HepG2 (cell line): ENCODE results near the gene GNG4. TPM values are rescaled to one million over a fixed set of nuclear protein-coding genes. Genes with fewer than 3 reads are reported as not detected.

Experiments used
- BRD4 ChIP-seq: sonication (generic); formaldehyde crosslinking; IDR thresholded peaks from 2 replicates; pipeline ENCODE4 v1.4.0; 2020; ENCODE audit warnings: missing genetic modification reagents
- CENPT ChIP-seq: sonication (generic); formaldehyde crosslinking; IDR thresholded peaks from 2 replicates; pipeline ENCODE4 v1.8.0; 2022; ENCODE audit warnings: low read depth, mild to moderate bottlenecking, moderate library complexity, missing genetic modification reagents
- CHD2 ChIP-seq: IDR thresholded peaks from 2 replicates; pipeline ENCODE4 v1.6.1; 2011; ENCODE audit warnings: low read depth, low read length, improper control_type of control experiment
- ELF3 ChIP-seq: IDR thresholded peaks from 2 replicates; pipeline ENCODE4 v1.6.1; 2016; ENCODE audit warnings: missing genetic modification reagents, missing compliant biosample characterization
- HOXA3 ChIP-seq: sonication (generic); formaldehyde crosslinking; IDR thresholded peaks from 2 replicates; pipeline ENCODE4 v1.5.0; 2020; ENCODE audit warnings: missing genetic modification reagents
- HOXD1 ChIP-seq: sonication (generic); formaldehyde crosslinking; IDR thresholded peaks from 2 replicates; pipeline ENCODE4 v1.5.0; 2020; ENCODE audit warnings: missing genetic modification reagents
- KAT8 ChIP-seq: IDR thresholded peaks from 2 replicates; pipeline ENCODE4 v1.6.1; 2016; ENCODE audit warnings: missing genetic modification reagents, missing compliant biosample characterization
- MXI1 ChIP-seq: IDR thresholded peaks from 3 replicates; pipeline ENCODE4 v1.6.1; 2012; ENCODE audit warnings: low read depth, low read length, inconsistent platforms, borderline replicate concordance
- REL ChIP-seq: sonication (generic); formaldehyde crosslinking; conservative IDR thresholded peaks from 2 replicates; pipeline ENCODE4 v1.8.0; 2022; ENCODE audit warnings: mild to moderate bottlenecking, missing genetic modification reagents, moderate library complexity
- SALL2 ChIP-seq: sonication (generic); formaldehyde crosslinking; IDR thresholded peaks from 2 replicates; pipeline ENCODE4 v1.8.1; 2023; ENCODE audit warnings: mild to moderate bottlenecking, missing genetic modification reagents, inconsistent platforms
- SAP130 ChIP-seq: IDR thresholded peaks from 2 replicates; pipeline ENCODE4 v1.6.1; 2016; ENCODE audit warnings: low read depth
- SNAI1 ChIP-seq: sonication (generic); formaldehyde crosslinking; IDR thresholded peaks from 2 replicates; pipeline ENCODE4 v1.5.0; 2020; ENCODE audit warnings: mild to moderate bottlenecking, missing genetic modification reagents, borderline replicate concordance
- SOX6 ChIP-seq, 2 experiments: fragments of 450-650 bp in 1 of 2; sonication (generic) in 1 of 2; formaldehyde crosslinking in 1 of 2; IDR thresholded peaks; 2 replicates each; pipeline versions ENCODE4 v1.4.0 to v1.6.1; 2017 to 2020; ENCODE audit warnings: antibody characterized with exemption in 1 of 2, mild to moderate bottlenecking in 1 of 2, missing genetic modification reagents in 1 of 2
- ZKSCAN1 ChIP-seq: fragments of 150-350 bp; IDR thresholded peaks from 2 replicates; pipeline ENCODE4 v1.6.1; 2014; ENCODE audit warnings: low read length
- ZKSCAN5 ChIP-seq: sonication (generic); formaldehyde crosslinking; IDR thresholded peaks from 2 replicates; pipeline ENCODE4 v1.5.1; 2020; ENCODE audit warnings: mild to moderate bottlenecking, missing genetic modification reagents
- ZNF263 ChIP-seq: sonication (generic); formaldehyde crosslinking; IDR thresholded peaks from 2 replicates; pipeline ENCODE4 v1.4.0; 2020; ENCODE audit warnings: missing genetic modification reagents
- ZNF703 ChIP-seq: sonication (generic); formaldehyde crosslinking; IDR thresholded peaks from 2 replicates; pipeline ENCODE4 v1.5.1; 2020; ENCODE audit warnings: missing genetic modification reagents, mild to moderate bottlenecking, moderate library complexity, borderline replicate concordance
- ZNF777 ChIP-seq: sonication (generic); formaldehyde crosslinking; IDR thresholded peaks from 2 replicates; pipeline ENCODE4 v1.4.0; 2020; ENCODE audit warnings: missing genetic modification reagents
- ZNF841 ChIP-seq: sonication (generic); formaldehyde crosslinking; IDR thresholded peaks from 2 replicates; pipeline ENCODE4 v1.8.1; 2023; ENCODE audit warnings: missing genetic modification reagents, borderline replicate concordance
- polyA plus RNA-seq, 8 experiments: library from polyadenylated mRNA; depleted of rRNA in 3 of 8; stranded (reverse) in 7 of 8; unstranded in 1 of 8; fragments of >200 nt; fragmentation: Illumina TruSeq in 4 of 8; extraction: Trizol in 4 of 8; gene quantifications; 2 replicates each; pipeline versions ENCODE4 v1.2.1 to v1.2.3, GENCODE V29; 2011 to 2016; ENCODE audit warnings: low read depth in 4 of 8, missing spikeins in 1 of 8, mixed read lengths in 1 of 8; ENCODE audit not compliant: insufficient read depth in 1 of 8
- total RNA-seq, 5 experiments: library from RNA; depleted of rRNA; stranded (reverse); fragments of >200 nt; fragmentation: Illumina TruSeq; extraction: Trizol; gene quantifications; 2 replicates each; pipeline ENCODE4 v1.2.3, GENCODE V29; 2016; ENCODE audit warnings: low read depth in 1 of 5
- TF ChIP-seq, protein P1 (sequence below): sonication (generic); formaldehyde crosslinking; IDR thresholded peaks from 2 replicates; pipeline ENCODE4 v1.8.0; 2023; ENCODE audit warnings: mild to moderate bottlenecking, missing genetic modification reagents
- TF ChIP-seq, protein P2 (sequence below): sonication (generic); formaldehyde crosslinking; conservative IDR thresholded peaks from 2 replicates; pipeline ENCODE4 v1.4.0; 2020; ENCODE audit warnings: missing genetic modification reagents
- TF ChIP-seq, protein P3 (sequence below): sonication (generic); formaldehyde crosslinking; IDR thresholded peaks from 2 replicates; pipeline ENCODE4 v1.8.1; 2023; ENCODE audit warnings: mild to moderate bottlenecking, missing genetic modification reagents, borderline replicate concordance
- TF ChIP-seq, protein P4 (sequence below): sonication (generic); formaldehyde crosslinking; conservative IDR thresholded peaks from 2 replicates; pipeline ENCODE4 v1.8.0; 2022; ENCODE audit warnings: low read depth, missing genetic modification reagents
- TF ChIP-seq, protein P5 (sequence below): sonication (generic); formaldehyde crosslinking; IDR thresholded peaks from 2 replicates; pipeline ENCODE4 v1.4.0; 2020; ENCODE audit warnings: missing genetic modification reagents

Gene GNG4
- total and polyA plus RNA-seq, 2 of the 13 experiments (the other 11 are each of a cell fraction or from before 2014, with no cell fraction given) = 27.1 to 69.5 TPM

DNA sequence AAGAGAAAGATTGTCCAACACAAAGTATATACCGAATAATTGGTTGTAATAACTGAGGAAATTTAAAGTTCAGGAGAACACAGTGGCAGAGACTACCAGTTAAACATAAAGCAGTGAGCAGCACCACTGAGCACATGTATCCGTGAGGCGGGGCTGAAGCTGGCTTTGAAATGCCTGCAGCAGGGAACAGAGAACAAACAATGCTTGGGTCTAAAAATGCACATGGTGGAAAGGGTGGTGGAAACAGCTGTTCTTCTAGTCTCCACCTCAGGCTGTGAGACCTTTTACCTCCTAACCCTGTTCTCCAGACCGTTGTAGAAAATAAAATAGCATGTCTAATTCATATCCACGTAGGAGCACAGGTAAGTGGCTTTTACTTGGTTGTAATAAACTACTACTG lies 7.7 kb upstream of the GNG4 start (continued):
- TF ChIP-seq, protein P1, sequence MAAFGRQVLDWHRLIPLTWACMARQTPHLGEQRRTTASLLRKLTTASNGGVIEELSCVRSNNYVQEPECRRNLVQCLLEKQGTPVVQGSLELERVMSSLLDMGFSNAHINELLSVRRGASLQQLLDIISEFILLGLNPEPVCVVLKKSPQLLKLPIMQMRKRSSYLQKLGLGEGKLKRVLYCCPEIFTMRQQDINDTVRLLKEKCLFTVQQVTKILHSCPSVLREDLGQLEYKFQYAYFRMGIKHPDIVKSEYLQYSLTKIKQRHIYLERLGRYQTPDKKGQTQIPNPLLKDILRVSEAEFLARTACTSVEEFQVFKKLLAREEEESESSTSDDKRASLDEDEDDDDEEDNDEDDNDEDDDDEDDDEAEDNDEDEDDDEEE (CRISPR knock-in tag) = no peak
- TF ChIP-seq CHD2 (no peak), BRD4 (CRISPR knock-in tag) (no peak), HOXD1 (CRISPR knock-in tag) (no peak), MXI1 (peak; percentile 48; the same call in 1 of the 3 replicates), SOX6 (IDR thresholded peaks at IDR 0.05) (no peak), SOX6 (CRISPR knock-in tag; IDR thresholded peaks at IDR 0.05) (peak; percentile 30; the same call in 1 of the 2 replicates), CENPT (CRISPR knock-in tag) (no peak), KAT8 (CRISPR knock-in tag) (peak; percentile 44), ZKSCAN1 (no peak), SAP130 (CRISPR knock-in tag) (peak; percentile 63), ZNF703 (CRISPR knock-in tag) (no peak), HOXA3 (CRISPR knock-in tag) (peak; percentile 28; the same call in 1 of the 2 replicates), SALL2 (CRISPR knock-in tag) (no peak), ZNF777 (CRISPR knock-in tag) (no peak), SNAI1 (no peak), REL (no peak), ZNF841 (no peak), ZKSCAN5 (CRISPR knock-in tag) (no peak), ZNF263 (CRISPR knock-in tag) (no peak), ELF3 (CRISPR knock-in tag) (no peak)
- TF ChIP-seq, protein P2, sequence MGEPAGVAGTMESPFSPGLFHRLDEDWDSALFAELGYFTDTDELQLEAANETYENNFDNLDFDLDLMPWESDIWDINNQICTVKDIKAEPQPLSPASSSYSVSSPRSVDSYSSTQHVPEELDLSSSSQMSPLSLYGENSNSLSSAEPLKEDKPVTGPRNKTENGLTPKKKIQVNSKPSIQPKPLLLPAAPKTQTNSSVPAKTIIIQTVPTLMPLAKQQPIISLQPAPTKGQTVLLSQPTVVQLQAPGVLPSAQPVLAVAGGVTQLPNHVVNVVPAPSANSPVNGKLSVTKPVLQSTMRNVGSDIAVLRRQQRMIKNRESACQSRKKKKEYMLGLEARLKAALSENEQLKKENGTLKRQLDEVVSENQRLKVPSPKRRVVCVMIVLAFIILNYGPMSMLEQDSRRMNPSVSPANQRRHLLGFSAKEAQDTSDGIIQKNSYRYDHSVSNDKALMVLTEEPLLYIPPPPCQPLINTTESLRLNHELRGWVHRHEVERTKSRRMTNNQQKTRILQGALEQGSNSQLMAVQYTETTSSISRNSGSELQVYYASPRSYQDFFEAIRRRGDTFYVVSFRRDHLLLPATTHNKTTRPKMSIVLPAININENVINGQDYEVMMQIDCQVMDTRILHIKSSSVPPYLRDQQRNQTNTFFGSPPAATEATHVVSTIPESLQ (CRISPR knock-in tag) = no peak
- TF ChIP-seq, protein P3, sequence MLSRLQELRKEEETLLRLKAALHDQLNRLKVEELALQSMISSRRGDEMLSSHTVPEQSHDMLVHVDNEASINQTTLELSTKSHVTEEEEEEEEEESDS (CRISPR knock-in tag) = no peak
- TF ChIP-seq, protein P4, sequence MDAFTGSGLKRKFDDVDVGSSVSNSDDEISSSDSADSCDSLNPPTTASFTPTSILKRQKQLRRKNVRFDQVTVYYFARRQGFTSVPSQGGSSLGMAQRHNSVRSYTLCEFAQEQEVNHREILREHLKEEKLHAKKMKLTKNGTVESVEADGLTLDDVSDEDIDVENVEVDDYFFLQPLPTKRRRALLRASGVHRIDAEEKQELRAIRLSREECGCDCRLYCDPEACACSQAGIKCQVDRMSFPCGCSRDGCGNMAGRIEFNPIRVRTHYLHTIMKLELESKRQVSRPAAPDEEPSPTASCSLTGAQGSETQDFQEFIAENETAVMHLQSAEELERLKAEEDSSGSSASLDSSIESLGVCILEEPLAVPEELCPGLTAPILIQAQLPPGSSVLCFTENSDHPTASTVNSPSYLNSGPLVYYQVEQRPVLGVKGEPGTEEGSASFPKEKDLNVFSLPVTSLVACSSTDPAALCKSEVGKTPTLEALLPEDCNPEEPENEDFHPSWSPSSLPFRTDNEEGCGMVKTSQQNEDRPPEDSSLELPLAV = no peak
- TF ChIP-seq, protein P5, sequence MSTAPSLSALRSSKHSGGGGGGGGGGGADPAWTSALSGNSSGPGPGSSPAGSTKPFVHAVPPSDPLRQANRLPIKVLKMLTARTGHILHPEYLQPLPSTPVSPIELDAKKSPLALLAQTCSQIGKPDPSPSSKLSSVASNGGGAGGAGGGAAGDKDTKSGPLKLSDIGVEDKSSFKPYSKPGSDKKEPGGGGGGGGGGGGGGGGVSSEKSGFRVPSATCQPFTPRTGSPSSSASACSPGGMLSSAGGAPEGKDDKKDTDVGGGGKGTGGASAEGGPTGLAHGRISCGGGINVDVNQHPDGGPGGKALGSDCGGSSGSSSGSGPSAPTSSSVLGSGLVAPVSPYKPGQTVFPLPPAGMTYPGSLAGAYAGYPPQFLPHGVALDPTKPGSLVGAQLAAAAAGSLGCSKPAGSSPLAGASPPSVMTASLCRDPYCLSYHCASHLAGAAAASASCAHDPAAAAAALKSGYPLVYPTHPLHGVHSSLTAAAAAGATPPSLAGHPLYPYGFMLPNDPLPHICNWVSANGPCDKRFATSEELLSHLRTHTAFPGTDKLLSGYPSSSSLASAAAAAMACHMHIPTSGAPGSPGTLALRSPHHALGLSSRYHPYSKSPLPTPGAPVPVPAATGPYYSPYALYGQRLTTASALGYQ (CRISPR knock-in tag) = no peak
